HepG2 (cell line): ENCODE results near the gene APBA3. TPM values are rescaled to one million over a fixed set of nuclear protein-coding genes. Genes with fewer than 3 reads are reported as not detected.

ENCODE experiments used
- ATAC-seq: fragments of 200-7000 bp; cut with Tn5 transposase; 3 replicates; pipeline ENCODE4 v1.9.1; 2020; ENCODE audit warnings: mild to moderate bottlenecking, moderate library complexity
- BruUV-seq: library from RNA; stranded (reverse); fragments of 400-500 nt; replicated peaks from 2 replicates; lab custom pipeline; 2021; lab: Mats Ljungman, UMichigan
- CTCF ChIA-PET: fragments of 300-600 bp; formaldehyde crosslinking; extraction: SDS; loops from one replicate; lab custom pipeline; 2021; ENCODE audit warnings: low total read pairs, inconsistent platforms, low intra/inter-chr PET ratio; lab: Yijun Ruan, JAX
- POLR2A ChIA-PET: fragments of 350-600 bp; sonication (Branson Sonifier 250); formaldehyde crosslinking; loops from one replicate; lab custom pipeline; 2020; ENCODE audit warnings: antibody characterized with exemption, inconsistent platforms; lab: Yijun Ruan, JAX
- DNase-seq: peaks from one replicate; pipeline ENCODE4 v3.0.0-alpha.2; 2015; ENCODE audit warnings: low spot score
- FAIRE-seq: peaks from 3 replicates; lab custom pipeline; 2011; peaks lifted over from hg19 to GRCh38; lab: Jason Lieb, UNC
- H2AFZ ChIP-seq: one replicate; pipeline ENCODE4 v1.6.1; 2011; ENCODE audit warnings: low read length, inconsistent platforms
- H3K27ac ChIP-seq: fragments of 300-600 bp; 3 replicates; pipeline ENCODE4 v1.8.0; 2011; ENCODE audit warnings: mixed run types, mild to moderate bottlenecking, mixed read lengths, low read length, inconsistent platforms; ENCODE audit not compliant: insufficient read depth; ENCODE audit errors: extremely low read length
- H3K27me3 ChIP-seq, 2 experiments: fragments of 200-600 bp in 1 of 2; 2 replicates in 1 of 2; 3 replicates in 1 of 2; pipeline versions ENCODE4 v1.6.0 to v1.8.0; 2011; ENCODE audit warnings: low read length in 2 of 2, mild to moderate bottlenecking in 2 of 2, moderate library complexity in 2 of 2, inconsistent platforms in 1 of 2; ENCODE audit not compliant: insufficient read depth in 2 of 2, control insufficient read depth in 1 of 2
- H3K36me3 ChIP-seq, 2 experiments: fragments of 200-600 bp in 1 of 2; replicated peaks in 1 of 2; 2 replicates in 1 of 2; 3 replicates in 1 of 2; pipeline versions ENCODE4 v1.5.1 to v1.8.0; 2011; ENCODE audit warnings: low read length in 2 of 2, inconsistent platforms in 1 of 2; ENCODE audit not compliant: insufficient read depth in 2 of 2, control insufficient read depth in 1 of 2
- H3K4me1 ChIP-seq: 2 replicates; pipeline ENCODE4 v1.5.1; 2012; ENCODE audit warnings: low read length, inconsistent platforms; ENCODE audit not compliant: insufficient read depth
- H3K4me2 ChIP-seq: 2 replicates; pipeline ENCODE4 v1.6.0; 2011; ENCODE audit warnings: low read depth, low read length, inconsistent platforms
- H3K4me3 ChIP-seq, 3 experiments: fragments of 200-600 bp in 1 of 3; sonication (generic), shearing (Covaris generic) in 1 of 3; replicated peaks in 1 of 3; 2 replicates each; pipeline ENCODE4 v1.5.1; 2011 to 2016; ENCODE audit warnings: low read length in 3 of 3, inconsistent platforms in 2 of 3, low read depth in 2 of 3, mild to moderate bottlenecking in 2 of 3, control low read depth in 1 of 3, mixed read lengths in 1 of 3; ENCODE audit not compliant: insufficient read depth in 1 of 3
- H3K79me2 ChIP-seq: one replicate; pipeline ENCODE4 v1.6.1; 2011; ENCODE audit warnings: low read length, inconsistent platforms; ENCODE audit not compliant: insufficient read depth
- H3K9ac ChIP-seq: 2 replicates; pipeline ENCODE4 v1.6.0; 2011; ENCODE audit warnings: mild to moderate bottlenecking, low read depth, low read length, inconsistent platforms; ENCODE audit not compliant: insufficient read depth
- H3K9me3 ChIP-seq: 2 replicates; pipeline ENCODE4 v1.5.1; 2012; ENCODE audit warnings: mild to moderate bottlenecking, low read length
- H4K20me1 ChIP-seq: 2 replicates; pipeline ENCODE4 v1.6.0; 2011; ENCODE audit warnings: inconsistent platforms, mild to moderate bottlenecking, low read length, moderate library complexity; ENCODE audit not compliant: insufficient read depth
- ELF1 ChIP-seq: sonication (generic); formaldehyde crosslinking; IDR thresholded peaks from 2 replicates; pipeline ENCODE4 v1.4.0; 2020; ENCODE audit warnings: missing genetic modification reagents
- ETV5 ChIP-seq: IDR thresholded peaks from 2 replicates; pipeline ENCODE4 v1.6.1; 2018; ENCODE audit warnings: missing biosample characterization, missing genetic modification reagents, inconsistent platforms, borderline replicate concordance
- HDAC6 ChIP-seq: fragments of 200-600 bp; sonication (generic); IDR thresholded peaks from 2 replicates; pipeline ENCODE4 v1.7.0; 2017; ENCODE audit warnings: mild to moderate bottlenecking, antibody characterized with exemption, low read length, low read depth
- HNRNPK ChIP-seq: fragments of 200-400 bp; formaldehyde crosslinking; IDR thresholded peaks from 2 replicates; pipeline ENCODE4 v1.6.1; 2018; ENCODE audit warnings: low read length, low read depth, moderate library complexity, mild to moderate bottlenecking; ENCODE audit not compliant: poor library complexity, severe bottlenecking
- KAT8 ChIP-seq: IDR thresholded peaks from 2 replicates; pipeline ENCODE4 v1.6.1; 2016; ENCODE audit warnings: missing genetic modification reagents, missing compliant biosample characterization
- KDM5A ChIP-seq: fragments of 200-600 bp; sonication (generic); IDR thresholded peaks from 2 replicates; pipeline ENCODE4 v1.7.0; 2018; ENCODE audit warnings: antibody characterized with exemption, mild to moderate bottlenecking, low read length, borderline replicate concordance
- MTA1 ChIP-seq: sonication (generic); formaldehyde crosslinking; IDR thresholded peaks from 2 replicates; pipeline ENCODE4 v1.4.0; 2020; ENCODE audit warnings: missing genetic modification reagents, mild to moderate bottlenecking, borderline replicate concordance
- PAWR ChIP-seq: sonication (generic); formaldehyde crosslinking; IDR thresholded peaks from 2 replicates; pipeline ENCODE4 v1.4.0; 2020; ENCODE audit warnings: missing genetic modification reagents, mild to moderate bottlenecking, borderline replicate concordance
- POLR2AphosphoS2 ChIP-seq: IDR thresholded peaks from 2 replicates; pipeline ENCODE4 v1.6.1; 2011; ENCODE audit warnings: low read depth, low read length, improper control_type of control experiment
- SRSF1 ChIP-seq: fragments of 200-400 bp; formaldehyde crosslinking; optimal IDR thresholded peaks from 2 replicates; pipeline ENCODE3; 2017; ENCODE audit warnings: mild to moderate bottlenecking, low read depth, low read length, moderate library complexity
- ZFYVE20 ChIP-seq: sonication (generic); formaldehyde crosslinking; IDR thresholded peaks from 2 replicates; pipeline ENCODE4 v1.8.0; 2023; ENCODE audit warnings: low read depth, mild to moderate bottlenecking, moderate library complexity, missing genetic modification reagents, borderline replicate concordance
- ZMYM4 ChIP-seq: sonication (generic); formaldehyde crosslinking; IDR thresholded peaks from 2 replicates; pipeline ENCODE4 v1.8.1; 2023; ENCODE audit warnings: mild to moderate bottlenecking, missing genetic modification reagents
- ZNF282 ChIP-seq: fragments of 450-650 bp; IDR thresholded peaks from 2 replicates; pipeline ENCODE4 v1.6.1; 2018; ENCODE audit not compliant: partially characterized antibody
- ZNF33B ChIP-seq: sonication (generic); formaldehyde crosslinking; IDR thresholded peaks from 2 replicates; pipeline ENCODE4 v1.5.1; 2020; ENCODE audit warnings: mild to moderate bottlenecking, missing genetic modification reagents
- ZNF567 ChIP-seq: sonication (generic); formaldehyde crosslinking; IDR thresholded peaks from 2 replicates; pipeline ENCODE4 v1.8.1; 2023; ENCODE audit warnings: mild to moderate bottlenecking, missing genetic modification reagents, borderline replicate concordance
- WGBS: methylation state at CpG from one replicate; pipeline ENCODE4 v1.1.6; 2017; ENCODE audit warnings: low lambda C conversion rate; 5-methylcytosine and 5-hydroxymethylcytosine counted together
- in situ Hi-C: cut with HindIII; loops from 2 replicates; pipeline ENCODE4 v1.10.0; 2017; ENCODE audit warnings: low pct_unique_long_range_greater_than_20kb; ENCODE audit not compliant: extremely low pct_ligation_motif_present
- intact Hi-C: fragments of 100-400 bp; cut with micrococcal nuclease; formaldehyde crosslinking; loops from one replicate; pipeline ENCODE4 v1.10.0; 2022; ENCODE audit not compliant: unreplicated experiment
- polyA plus RNA-seq, 8 experiments: library from polyadenylated mRNA; depleted of rRNA in 3 of 8; stranded (reverse) in 7 of 8; unstranded in 1 of 8; fragments of >200 nt; fragmentation: Illumina TruSeq in 4 of 8; extraction: Trizol in 4 of 8; gene quantifications; 2 replicates each; pipeline versions ENCODE4 v1.2.1 to v1.2.3, GENCODE V29; 2011 to 2016; ENCODE audit warnings: low read depth in 4 of 8, missing spikeins in 1 of 8, mixed read lengths in 1 of 8; ENCODE audit not compliant: insufficient read depth in 1 of 8
- total RNA-seq, 5 experiments: library from RNA; depleted of rRNA; stranded (reverse); fragments of >200 nt; fragmentation: Illumina TruSeq; extraction: Trizol; gene quantifications; 2 replicates each; pipeline ENCODE4 v1.2.3, GENCODE V29; 2016; ENCODE audit warnings: low read depth in 1 of 5
- TF ChIP-seq, protein P1 (sequence below): IDR thresholded peaks from 2 replicates; pipeline ENCODE4 v1.6.1; 2016; ENCODE audit warnings: missing genetic modification reagents, missing compliant biosample characterization
- TF ChIP-seq, protein P2 (sequence below): sonication (generic); formaldehyde crosslinking; IDR thresholded peaks from 2 replicates; pipeline ENCODE4 v1.4.0; 2020; ENCODE audit warnings: missing genetic modification reagents
- TF ChIP-seq, protein P3 (sequence below): sonication (generic); formaldehyde crosslinking; IDR thresholded peaks from 2 replicates; pipeline ENCODE4 v1.5.0; 2020; ENCODE audit warnings: missing genetic modification reagents

The APBA3 gene
- total and polyA plus RNA-seq, 2 of the 13 experiments (the other 11 are each of a cell fraction or from before 2014, with no cell fraction given), result 14.2 to 14.3 TPM

DNA sequence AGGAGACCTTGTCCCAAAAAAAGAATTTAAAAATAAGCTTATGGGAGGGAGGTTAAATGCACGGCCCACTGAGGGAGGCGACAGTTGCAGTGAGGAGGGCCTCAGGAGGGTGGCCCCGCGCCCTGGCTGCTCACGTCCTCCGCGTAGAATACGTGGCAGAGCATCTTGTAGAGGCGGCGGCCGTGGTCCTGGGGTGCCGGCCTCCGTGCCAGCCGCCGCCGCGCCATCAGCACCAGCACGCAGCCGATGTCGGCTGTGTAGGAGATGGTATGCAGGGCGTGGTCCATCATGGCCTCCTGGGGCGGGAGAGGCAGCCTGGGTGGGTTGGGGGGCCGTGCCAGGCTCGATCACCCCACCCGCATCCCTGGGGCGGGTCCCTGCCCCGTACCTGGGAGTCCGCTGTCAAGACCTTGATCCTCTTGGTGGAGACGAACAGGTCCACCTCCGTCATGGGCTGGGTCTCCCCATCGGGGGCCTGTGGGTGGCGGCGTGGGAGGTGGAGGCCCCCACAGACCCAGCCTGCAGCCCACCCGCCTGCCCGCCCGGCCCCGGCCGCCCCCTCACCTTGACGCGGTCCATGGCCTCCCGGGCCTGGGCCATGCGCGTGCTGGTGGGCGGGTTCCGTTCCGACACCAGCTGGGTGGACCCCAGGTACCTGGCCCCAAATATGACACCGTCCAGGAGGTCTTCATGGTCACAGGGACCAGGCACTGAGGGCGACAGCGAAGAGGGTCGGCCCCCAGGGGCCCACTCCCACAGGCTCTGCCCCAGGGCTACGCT is 7.7 kb downstream of the APBA3 start:
- intact Hi-C loops, result no loop called here
- DNase-seq, result no peak
- no peak overlapping the region for H3K4me2 ChIP-seq
- CTCF ChIA-PET, result no interaction called here
- no peaks in the 10 kb centered on the region for H3K27me3 ChIP-seq
- no peak overlapping the region for H3K27ac ChIP-seq
- H3K4me3 ChIP-seq, result no peak overlapping the region
- TF ChIP-seq SRSF1, result no peak
- TF ChIP-seq, protein P1, sequence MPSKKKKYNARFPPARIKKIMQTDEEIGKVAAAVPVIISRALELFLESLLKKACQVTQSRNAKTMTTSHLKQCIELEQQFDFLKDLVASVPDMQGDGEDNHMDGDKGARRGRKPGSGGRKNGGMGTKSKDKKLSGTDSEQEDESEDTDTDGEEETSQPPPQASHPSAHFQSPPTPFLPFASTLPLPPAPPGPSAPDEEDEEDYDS (CRISPR knock-in tag), result no peak
- no peak for TF ChIP-seq ZMYM4 (CRISPR knock-in tag)
- TF ChIP-seq ZNF282, result no peak
- TF ChIP-seq ZNF567 (CRISPR knock-in tag), result no peak
- TF ChIP-seq KDM5A, result no peak
- no peak for TF ChIP-seq HNRNPK
- TF ChIP-seq, protein P2, sequence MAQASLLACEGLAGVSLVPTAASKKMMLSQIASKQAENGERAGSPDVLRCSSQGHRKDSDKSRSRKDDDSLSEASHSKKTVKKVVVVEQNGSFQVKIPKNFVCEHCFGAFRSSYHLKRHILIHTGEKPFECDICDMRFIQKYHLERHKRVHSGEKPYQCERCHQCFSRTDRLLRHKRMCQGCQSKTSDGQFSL (CRISPR knock-in tag), result no peak
- TF ChIP-seq PAWR, result no peak
- no peak for TF ChIP-seq MTA1 (CRISPR knock-in tag)
- no peak for TF ChIP-seq ZFYVE20
- no peak for TF ChIP-seq HDAC6
- no peak for TF ChIP-seq ELF1 (CRISPR knock-in tag)
- TF ChIP-seq POLR2AphosphoS2, result no peak
- TF ChIP-seq ETV5 (CRISPR knock-in tag), result no peak
- TF ChIP-seq ZNF33B, result no peak
- TF ChIP-seq, protein P3, sequence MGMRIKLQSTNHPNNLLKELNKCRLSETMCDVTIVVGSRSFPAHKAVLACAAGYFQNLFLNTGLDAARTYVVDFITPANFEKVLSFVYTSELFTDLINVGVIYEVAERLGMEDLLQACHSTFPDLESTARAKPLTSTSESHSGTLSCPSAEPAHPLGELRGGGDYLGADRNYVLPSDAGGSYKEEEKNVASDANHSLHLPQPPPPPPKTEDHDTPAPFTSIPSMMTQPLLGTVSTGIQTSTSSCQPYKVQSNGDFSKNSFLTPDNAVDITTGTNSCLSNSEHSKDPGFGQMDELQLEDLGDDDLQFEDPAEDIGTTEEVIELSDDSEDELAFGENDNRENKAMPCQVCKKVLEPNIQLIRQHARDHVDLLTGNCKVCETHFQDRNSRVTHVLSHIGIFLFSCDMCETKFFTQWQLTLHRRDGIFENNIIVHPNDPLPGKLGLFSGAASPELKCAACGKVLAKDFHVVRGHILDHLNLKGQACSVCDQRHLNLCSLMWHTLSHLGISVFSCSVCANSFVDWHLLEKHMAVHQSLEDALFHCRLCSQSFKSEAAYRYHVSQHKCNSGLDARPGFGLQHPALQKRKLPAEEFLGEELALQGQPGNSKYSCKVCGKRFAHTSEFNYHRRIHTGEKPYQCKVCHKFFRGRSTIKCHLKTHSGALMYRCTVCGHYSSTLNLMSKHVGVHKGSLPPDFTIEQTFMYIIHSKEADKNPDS (CRISPR knock-in tag), result no peak
- TF ChIP-seq KAT8 (CRISPR knock-in tag), result no peak
- TF ChIP-seq, all 625 proteins: peak for 0
- in situ Hi-C loops, result no loop called here
- BruUV-seq, result no TSS peak
- Histone ChIP-seq H3K36me3 (peaks cover 0 to 4% of the 10 kb centered on the region in 2 experiments; a peak in 3 of 5 replicates), H3K9ac (no peak overlapping the region), H3K4me1 (no peaks in the 10 kb centered on the region), H3K79me2 (no peaks in the 10 kb centered on the region), H4K20me1 (no peaks in the 10 kb centered on the region), H3K9me3 (no peaks in the 10 kb centered on the region), H2AFZ (no peak overlapping the region)
- POLR2A ChIA-PET, result no interaction called here
- no peak for FAIRE-seq
- ATAC-seq, result no peak
- 97% methylated on average over 33 of the region's 51 CpGs for WGBS
